ENCODE results near the gene ANK3.

Gene ANK3

GRCh38 chr10:60253484-60253883 is 136.2 kb downstream of the ANK3 start:
- ATAC-seq: no peak
- H3K9me3 Mint-ChIP-seq: no peaks in the 10 kb centered on the region
- no peak overlapping the region for H3K4me3 Mint-ChIP-seq
- H3K4me1 Mint-ChIP-seq: peaks cover 12% of the 10 kb centered on the region
- H3K36me3 Mint-ChIP-seq: peaks cover 6% of the 10 kb centered on the region
- H3K27ac Mint-ChIP-seq: no peak overlapping the region
- H3K27me3 Mint-ChIP-seq: no peaks in the 10 kb centered on the region

- H3K9me3 Mint-ChIP-seq: no peaks in the 10 kb centered on the region
- no peaks in the 10 kb centered on the region for H3K27me3 Mint-ChIP-seq
- peaks cover 12% of the 10 kb centered on the region for H3K4me1 Mint-ChIP-seq
- ATAC-seq: no peak
- H3K27ac Mint-ChIP-seq: no peak overlapping the region
- H3K4me3 Mint-ChIP-seq: no peak overlapping the region
- H3K36me3 Mint-ChIP-seq: peaks cover 6% of the 10 kb centered on the region
Observed at GRCh38 chr10:60252688-60253087, 137.0 kb downstream of the ANK3 start.

GRCh38 chr10:60246382-60246781 is 143.3 kb downstream of the ANK3 start:
- no peaks in the 10 kb centered on the region for H3K27me3 Mint-ChIP-seq
- no peak overlapping the region for H3K27ac Mint-ChIP-seq
- no peaks in the 10 kb centered on the region for H3K4me1 Mint-ChIP-seq
- no peaks in the 10 kb centered on the region for H3K9me3 Mint-ChIP-seq
- H3K36me3 Mint-ChIP-seq: no peaks in the 10 kb centered on the region
- no peak overlapping the region for H3K4me3 Mint-ChIP-seq
- ATAC-seq: no peak

- ATAC-seq: no peak
- Mint-ChIP-seq H3K27me3 (no peaks in the 10 kb centered on the region), H3K4me3 (no peak overlapping the region), H3K27ac (peak overlapping the region; percentile 93), H3K9me3 (no peaks in the 10 kb centered on the region), H3K36me3 (no peaks in the 10 kb centered on the region), H3K4me1 (peaks cover 49% of the 10 kb centered on the region)
Observed at GRCh38 chr10:60239228-60239627, 150.4 kb downstream of the ANK3 start.

- Mint-ChIP-seq H3K4me3 (no peak overlapping the region), H3K27me3 (no peaks in the 10 kb centered on the region), H3K36me3 (no peaks in the 10 kb centered on the region), H3K27ac (peak overlapping the region; percentile 93), H3K9me3 (no peaks in the 10 kb centered on the region), H3K4me1 (peaks cover 54% of the 10 kb centered on the region)
- no peak for ATAC-seq
Observed at GRCh38 chr10:60238759-60239100, 150.9 kb downstream of the ANK3 start.

GRCh38 chr10:60237977-60238758 is 151.5 kb downstream of the ANK3 start:
- Mint-ChIP-seq H3K27ac (peak overlapping the region; percentile 93), H3K36me3 (no peaks in the 10 kb centered on the region), H3K27me3 (no peaks in the 10 kb centered on the region), H3K4me1 (peaks cover 58% of the 10 kb centered on the region), H3K9me3 (no peaks in the 10 kb centered on the region), H3K4me3 (peak overlapping the region; percentile 59)
- peak; percentile 73 for ATAC-seq

- peak overlapping the region; percentile 75 for H3K4me3 Mint-ChIP-seq
- H3K27ac Mint-ChIP-seq: peak overlapping the region; percentile 93
- peak; percentile 96 for ATAC-seq
- no peaks in the 10 kb centered on the region for H3K36me3 Mint-ChIP-seq
- H3K4me1 Mint-ChIP-seq: peaks cover 65% of the 10 kb centered on the region
- no peaks in the 10 kb centered on the region for H3K9me3 Mint-ChIP-seq
- H3K27me3 Mint-ChIP-seq: no peaks in the 10 kb centered on the region
Observed at GRCh38 chr10:60236869-60237524, 152.7 kb downstream of the ANK3 start.

- H3K9me3 Mint-ChIP-seq: no peaks in the 10 kb centered on the region
- H3K4me1 Mint-ChIP-seq: peaks cover 78% of the 10 kb centered on the region
- H3K27me3 Mint-ChIP-seq: no peaks in the 10 kb centered on the region
- H3K4me3 Mint-ChIP-seq: no peak overlapping the region
- H3K27ac Mint-ChIP-seq: no peak overlapping the region
- ATAC-seq: no peak
- H3K36me3 Mint-ChIP-seq: no peaks in the 10 kb centered on the region
Observed at GRCh38 chr10:60235001-60235400, 154.7 kb downstream of the ANK3 start.

GRCh38 chr10:60234551-60234950 is 155.1 kb downstream of the ANK3 start:
- no peak overlapping the region for H3K27ac Mint-ChIP-seq
- no peaks in the 10 kb centered on the region for H3K9me3 Mint-ChIP-seq
- no peaks in the 10 kb centered on the region for H3K27me3 Mint-ChIP-seq
- H3K36me3 Mint-ChIP-seq: no peaks in the 10 kb centered on the region
- no peak overlapping the region for H3K4me3 Mint-ChIP-seq
- H3K4me1 Mint-ChIP-seq: peaks cover 80% of the 10 kb centered on the region
- no peak for ATAC-seq

- Mint-ChIP-seq H3K9me3 (no peaks in the 10 kb centered on the region), H3K4me1 (peaks cover 47% of the 10 kb centered on the region), H3K4me3 (no peak overlapping the region), H3K27me3 (no peaks in the 10 kb centered on the region), H3K27ac (peak overlapping the region; percentile 60), H3K36me3 (no peaks in the 10 kb centered on the region)
- no peak for ATAC-seq
Observed at GRCh38 chr10:60230892-60231291, 158.8 kb downstream of the ANK3 start.

- Mint-ChIP-seq H3K27ac (no peak overlapping the region), H3K36me3 (peaks cover 2% of the 10 kb centered on the region), H3K9me3 (no peaks in the 10 kb centered on the region), H3K4me3 (no peak overlapping the region), H3K4me1 (no peaks in the 10 kb centered on the region), H3K27me3 (no peaks in the 10 kb centered on the region)
- ATAC-seq: no peak
Observed at GRCh38 chr10:60224066-60224705, 165.5 kb downstream of the ANK3 start.

- no peak for ATAC-seq
- H3K4me1 Mint-ChIP-seq: no peaks in the 10 kb centered on the region
Observed at GRCh38 chr10:60222047-60222446, 167.6 kb downstream of the ANK3 start.

GRCh38 chr10:60212195-60212594 is 177.5 kb downstream of the ANK3 start:
- Mint-ChIP-seq H3K4me3 (no peak overlapping the region), H3K27ac (no peak overlapping the region), H3K9me3 (peaks cover 9% of the 10 kb centered on the region), H3K36me3 (peaks cover 22% of the 10 kb centered on the region), H3K27me3 (no peaks in the 10 kb centered on the region), H3K4me1 (peaks cover 54% of the 10 kb centered on the region)
- no peak for ATAC-seq

More at GRCh38 chr10:60222047-60222446, 167.6 kb downstream of the ANK3 start:
- Mint-ChIP-seq H3K9me3 (no peaks in the 10 kb centered on the region), H3K4me3 (no peak overlapping the region), H3K36me3 (peaks cover 7% of the 10 kb centered on the region), H3K27me3 (no peaks in the 10 kb centered on the region), H3K27ac (no peak overlapping the region)

GRCh38 chr10:60209874-60210570 is 179.7 kb downstream of the ANK3 start:
- peak overlapping the region; percentile 58 for H3K27ac Mint-ChIP-seq
- H3K9me3 Mint-ChIP-seq: peaks cover 9% of the 10 kb centered on the region
- peaks cover 22% of the 10 kb centered on the region for H3K36me3 Mint-ChIP-seq
- peaks cover 35% of the 10 kb centered on the region for H3K4me1 Mint-ChIP-seq
- ATAC-seq: no peak
- no peaks in the 10 kb centered on the region for H3K27me3 Mint-ChIP-seq
- H3K4me3 Mint-ChIP-seq: no peak overlapping the region

- Mint-ChIP-seq H3K4me1 (peaks cover 28% of the 10 kb centered on the region), H3K4me3 (no peak overlapping the region), H3K27ac (no peak overlapping the region), H3K9me3 (peaks cover 9% of the 10 kb centered on the region), H3K36me3 (peaks cover 23% of the 10 kb centered on the region), H3K27me3 (no peaks in the 10 kb centered on the region)
- no peak for ATAC-seq
Observed at GRCh38 chr10:60208676-60209269, 180.9 kb downstream of the ANK3 start.

All from stimulated activated memory B cell treated with anti-CD40 and anti-IgM and Interleukin-4, amounts not matched to agents 10 μg/mL and 1 μg/mL and 100 μg/mL, for 72 hours (primary cell).